ENCODE results near the gene MOCS3.

Gene MOCS3

GRCh38 chr20:51009303-51010042, 50.9 kb downstream of the MOCS3 start:
- DNase-seq (ENCODE audit: low read depth): no peak
- H3K4me3 ChIP-seq (ENCODE audit: low read depth, low read length): no peak overlapping the region
- TF ChIP-seq POLR2A (IDR thresholded peaks at IDR 0.05; ENCODE audit: extremely low read depth, insufficient read length): no peak
- TF ChIP-seq CTCF (IDR thresholded peaks at IDR 0.05; ENCODE audit: low read depth, low read length): no peak
- no peak for TF ChIP-seq MYC (IDR thresholded peaks at IDR 0.05; ENCODE audit: low read depth, low read length)
- no peak for TF ChIP-seq MAX (IDR thresholded peaks at IDR 0.05; ENCODE audit: low read depth, low read length)

- no peak for TF ChIP-seq MYC (IDR thresholded peaks at IDR 0.05; ENCODE audit: low read depth, low read length)
- no peak for TF ChIP-seq MAX (IDR thresholded peaks at IDR 0.05; ENCODE audit: low read depth, low read length)
- no peak for TF ChIP-seq POLR2A (IDR thresholded peaks at IDR 0.05; ENCODE audit: extremely low read depth, insufficient read length)
- no peak for TF ChIP-seq CTCF (IDR thresholded peaks at IDR 0.05; ENCODE audit: low read depth, low read length)
- DNase-seq (ENCODE audit: low read depth): no peak
- H3K4me3 ChIP-seq (ENCODE audit: low read depth, low read length): no peak overlapping the region
Observed at GRCh38 chr20:51010043-51010365, 51.4 kb downstream of the MOCS3 start.

- TF ChIP-seq MYC (IDR thresholded peaks at IDR 0.05; ENCODE audit: low read depth, low read length): no peak
- TF ChIP-seq POLR2A (IDR thresholded peaks at IDR 0.05; ENCODE audit: extremely low read depth, insufficient read length): no peak
- no peak for TF ChIP-seq CTCF (IDR thresholded peaks at IDR 0.05; ENCODE audit: low read depth, low read length)
- no peak for TF ChIP-seq MAX (IDR thresholded peaks at IDR 0.05; ENCODE audit: low read depth, low read length)
- no peak overlapping the region for H3K4me3 ChIP-seq (ENCODE audit: low read depth, low read length)
- no peak for DNase-seq (ENCODE audit: low read depth)
Observed at GRCh38 chr20:51010932-51011331, 52.3 kb downstream of the MOCS3 start.

GRCh38 chr20:51011479-51011878, 52.9 kb downstream of the MOCS3 start:
- H3K4me3 ChIP-seq (ENCODE audit: low read depth, low read length): no peak overlapping the region
- TF ChIP-seq CTCF (IDR thresholded peaks at IDR 0.05; ENCODE audit: low read depth, low read length): no peak
- TF ChIP-seq MAX (IDR thresholded peaks at IDR 0.05; ENCODE audit: low read depth, low read length): no peak
- no peak for TF ChIP-seq POLR2A (IDR thresholded peaks at IDR 0.05; ENCODE audit: extremely low read depth, insufficient read length)
- no peak for TF ChIP-seq MYC (IDR thresholded peaks at IDR 0.05; ENCODE audit: low read depth, low read length)
- DNase-seq (ENCODE audit: low read depth): no peak

GRCh38 chr20:51012357-51012756, 53.7 kb downstream of the MOCS3 start:
- DNase-seq (ENCODE audit: low read depth): no peak
- TF ChIP-seq MYC (IDR thresholded peaks at IDR 0.05; ENCODE audit: low read depth, low read length): no peak
- no peak for TF ChIP-seq POLR2A (IDR thresholded peaks at IDR 0.05; ENCODE audit: extremely low read depth, insufficient read length)
- no peak for TF ChIP-seq MAX (IDR thresholded peaks at IDR 0.05; ENCODE audit: low read depth, low read length)
- TF ChIP-seq CTCF (IDR thresholded peaks at IDR 0.05; ENCODE audit: low read depth, low read length): no peak
- no peak overlapping the region for H3K4me3 ChIP-seq (ENCODE audit: low read depth, low read length)

Measured in NB4 (cell line).